HepG2 (cell line): ENCODE measurements around the gene RECQL. TPM values are rescaled to one million over a fixed set of nuclear protein-coding genes. Genes with fewer than 3 reads are reported as not detected.

Experiments used
- BATF2 ChIP-seq: sonication (generic); formaldehyde crosslinking; IDR thresholded peaks from 2 replicates; pipeline ENCODE4 v1.8.0; 2022; ENCODE audit warnings: mild to moderate bottlenecking, missing genetic modification reagents, moderate library complexity
- LCORL ChIP-seq, 2 experiments: fragments of 450-650 bp in 1 of 2; sonication (generic) in 1 of 2; formaldehyde crosslinking in 1 of 2; IDR thresholded peaks; 2 replicates each; pipeline versions ENCODE4 v1.5.0 to v1.6.1; 2017 to 2020; ENCODE audit warnings: antibody characterized with exemption in 1 of 2, missing genetic modification reagents in 1 of 2
- MBD4 ChIP-seq: IDR thresholded peaks from 2 replicates; pipeline ENCODE4 v1.6.1; 2012; ENCODE audit warnings: low read length, inconsistent platforms, borderline replicate concordance
- MTA1 ChIP-seq: sonication (generic); formaldehyde crosslinking; IDR thresholded peaks from 2 replicates; pipeline ENCODE4 v1.4.0; 2020; ENCODE audit warnings: missing genetic modification reagents, mild to moderate bottlenecking, borderline replicate concordance
- NFATC3 ChIP-seq: sonication (generic); formaldehyde crosslinking; IDR thresholded peaks from 2 replicates; pipeline ENCODE4 v1.5.1; 2020; ENCODE audit warnings: mild to moderate bottlenecking, missing genetic modification reagents
- SAFB2 ChIP-seq: sonication (generic); formaldehyde crosslinking; IDR thresholded peaks from 2 replicates; pipeline ENCODE4 v1.5.1; 2020; ENCODE audit warnings: missing genetic modification reagents, low read depth, mild to moderate bottlenecking, borderline replicate concordance
- SALL2 ChIP-seq: sonication (generic); formaldehyde crosslinking; IDR thresholded peaks from 2 replicates; pipeline ENCODE4 v1.8.1; 2023; ENCODE audit warnings: mild to moderate bottlenecking, missing genetic modification reagents, inconsistent platforms
- ZBTB49 ChIP-seq: sonication (generic); formaldehyde crosslinking; IDR thresholded peaks from 2 replicates; pipeline ENCODE4 v1.4.0; 2020; ENCODE audit warnings: missing genetic modification reagents, borderline replicate concordance
- ZNF20 ChIP-seq: sonication (generic); formaldehyde crosslinking; IDR thresholded peaks from 2 replicates; pipeline ENCODE4 v1.4.0; 2020; ENCODE audit warnings: mild to moderate bottlenecking, moderate library complexity, missing genetic modification reagents
- ZNF329 ChIP-seq: sonication (generic); formaldehyde crosslinking; IDR thresholded peaks from 2 replicates; pipeline ENCODE4 v1.9.0; 2021; ENCODE audit warnings: low read depth, mild to moderate bottlenecking, missing genetic modification reagents
- ZNF33A ChIP-seq: sonication (generic); formaldehyde crosslinking; IDR thresholded peaks from 2 replicates; pipeline ENCODE4 v1.5.1; 2020; ENCODE audit warnings: missing genetic modification reagents, mild to moderate bottlenecking, moderate library complexity, borderline replicate concordance
- ZNF430 ChIP-seq: sonication (generic); formaldehyde crosslinking; IDR thresholded peaks from 2 replicates; pipeline ENCODE4 v1.9.0; 2021; ENCODE audit warnings: mild to moderate bottlenecking, missing genetic modification reagents
- ZNF879 ChIP-seq: sonication (generic); formaldehyde crosslinking; IDR thresholded peaks from 2 replicates; pipeline ENCODE4 v1.8.1; 2023; ENCODE audit warnings: missing genetic modification reagents
- ZSCAN20 ChIP-seq: sonication (generic); formaldehyde crosslinking; IDR thresholded peaks from 2 replicates; pipeline ENCODE4 v1.4.0; 2020; ENCODE audit warnings: missing genetic modification reagents, mild to moderate bottlenecking, borderline replicate concordance
- polyA plus RNA-seq, 8 experiments: library from polyadenylated mRNA; depleted of rRNA in 3 of 8; stranded (reverse) in 7 of 8; unstranded in 1 of 8; fragments of >200 nt; fragmentation: Illumina TruSeq in 4 of 8; extraction: Trizol in 4 of 8; gene quantifications; 2 replicates each; pipeline versions ENCODE4 v1.2.1 to v1.2.3, GENCODE V29; 2011 to 2016; ENCODE audit warnings: low read depth in 4 of 8, missing spikeins in 1 of 8, mixed read lengths in 1 of 8; ENCODE audit not compliant: insufficient read depth in 1 of 8
- total RNA-seq, 5 experiments: library from RNA; depleted of rRNA; stranded (reverse); fragments of >200 nt; fragmentation: Illumina TruSeq; extraction: Trizol; gene quantifications; 2 replicates each; pipeline ENCODE4 v1.2.3, GENCODE V29; 2016; ENCODE audit warnings: low read depth in 1 of 5
- TF ChIP-seq, protein P1 (sequence below): sonication (generic); formaldehyde crosslinking; IDR thresholded peaks from 2 replicates; pipeline ENCODE4 v1.4.0; 2020; ENCODE audit warnings: missing genetic modification reagents, mild to moderate bottlenecking, borderline replicate concordance
- TF ChIP-seq, protein P2 (sequence below): sonication (generic); formaldehyde crosslinking; IDR thresholded peaks from 2 replicates; pipeline ENCODE4 v1.8.1; 2023; ENCODE audit warnings: mild to moderate bottlenecking, moderate library complexity, missing genetic modification reagents
- TF ChIP-seq, protein P3 (sequence below): sonication (generic); formaldehyde crosslinking; IDR thresholded peaks from 2 replicates; pipeline ENCODE4 v1.5.0; 2020; ENCODE audit warnings: mild to moderate bottlenecking, missing genetic modification reagents

RECQL gene
- total and polyA plus RNA-seq, 2 of the 13 experiments (the other 11 are each of a cell fraction or from before 2014, with no cell fraction given), result 7.2 to 41.5 TPM

DNA sequence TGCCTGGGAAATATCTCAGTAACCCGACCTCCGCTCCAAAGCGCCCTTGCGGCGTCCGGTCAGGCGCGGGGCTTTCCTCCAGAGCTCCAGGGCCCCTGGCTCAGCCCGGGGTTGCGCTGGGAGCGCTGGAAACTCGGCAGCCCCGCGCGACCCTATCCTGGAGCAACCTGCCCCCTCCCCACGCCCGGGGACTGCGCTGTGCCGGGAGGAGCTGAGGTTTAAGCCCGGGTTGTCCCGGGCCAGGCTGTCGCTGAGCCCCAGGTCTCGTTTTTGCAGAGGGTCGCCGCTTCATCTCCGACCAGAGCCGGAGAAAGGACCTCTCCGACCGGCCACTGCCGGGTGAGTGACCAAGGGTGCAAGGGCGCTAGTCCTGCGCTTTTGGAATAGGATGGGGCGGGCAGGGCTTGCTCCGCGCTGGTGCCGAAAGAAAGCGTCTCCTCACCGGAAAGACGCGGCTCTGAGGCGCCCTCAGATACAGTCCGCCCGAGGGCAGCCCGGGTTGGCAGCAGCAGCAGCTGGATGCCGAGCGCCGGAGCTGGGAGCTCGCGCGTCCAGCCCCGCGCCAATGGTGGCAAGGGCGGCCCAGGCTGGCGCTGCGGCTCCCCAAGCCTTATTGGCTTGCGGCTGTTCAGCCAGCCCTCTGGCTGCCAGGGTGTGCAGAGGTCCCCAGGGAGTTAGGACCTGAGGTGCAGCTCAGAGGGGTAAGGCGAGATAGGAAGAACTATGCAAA, 26.2 kb upstream of the RECQL start (continued):
- TF ChIP-seq, protein P1, sequence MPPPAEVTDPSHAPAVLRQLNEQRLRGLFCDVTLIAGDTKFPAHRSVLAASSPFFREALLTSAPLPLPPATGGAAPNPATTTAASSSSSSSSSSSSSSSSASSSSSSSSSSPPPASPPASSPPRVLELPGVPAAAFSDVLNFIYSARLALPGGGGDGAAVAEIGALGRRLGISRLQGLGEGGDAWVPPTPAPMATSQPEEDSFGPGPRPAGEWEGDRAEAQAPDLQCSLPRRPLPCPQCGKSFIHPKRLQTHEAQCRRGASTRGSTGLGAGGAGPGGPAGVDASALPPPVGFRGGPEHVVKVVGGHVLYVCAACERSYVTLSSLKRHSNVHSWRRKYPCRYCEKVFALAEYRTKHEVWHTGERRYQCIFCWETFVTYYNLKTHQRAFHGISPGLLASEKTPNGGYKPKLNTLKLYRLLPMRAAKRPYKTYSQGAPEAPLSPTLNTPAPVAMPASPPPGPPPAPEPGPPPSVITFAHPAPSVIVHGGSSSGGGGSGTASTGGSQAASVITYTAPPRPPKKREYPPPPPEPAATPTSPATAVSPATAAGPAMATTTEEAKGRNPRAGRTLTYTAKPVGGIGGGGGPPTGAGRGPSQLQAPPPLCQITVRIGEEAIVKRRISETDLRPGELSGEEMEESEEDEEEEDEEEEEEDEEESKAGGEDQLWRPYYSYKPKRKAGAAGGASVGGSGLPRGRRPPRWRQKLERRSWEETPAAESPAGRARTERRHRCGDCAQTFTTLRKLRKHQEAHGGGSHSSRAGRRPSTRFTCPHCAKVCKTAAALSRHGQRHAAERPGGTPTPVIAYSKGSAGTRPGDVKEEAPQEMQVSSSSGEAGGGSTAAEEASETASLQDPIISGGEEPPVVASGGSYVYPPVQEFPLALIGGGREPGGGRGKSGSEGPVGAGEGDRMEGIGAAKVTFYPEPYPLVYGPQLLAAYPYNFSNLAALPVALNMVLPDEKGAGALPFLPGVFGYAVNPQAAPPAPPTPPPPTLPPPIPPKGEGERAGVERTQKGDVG (CRISPR knock-in tag), result no peak
- no peak for TF ChIP-seq ZNF20 (CRISPR knock-in tag)
- no peak for TF ChIP-seq ZSCAN20
- no peak for TF ChIP-seq MBD4
- no peak for TF ChIP-seq SALL2 (CRISPR knock-in tag)
- TF ChIP-seq ZBTB49 (CRISPR knock-in tag), result no peak
- TF ChIP-seq ZNF329 (CRISPR knock-in tag), result no peak
- no peak for TF ChIP-seq LCORL (IDR thresholded peaks at IDR 0.05)
- no peak for TF ChIP-seq LCORL (CRISPR knock-in tag; IDR thresholded peaks at IDR 0.05)
- TF ChIP-seq ZNF430, result no peak
- no peak for TF ChIP-seq SAFB2 (CRISPR knock-in tag)
- TF ChIP-seq ZNF879, result no peak
- no peak for TF ChIP-seq BATF2 (CRISPR knock-in tag)
- TF ChIP-seq ZNF33A, result no peak
- TF ChIP-seq, protein P2, sequence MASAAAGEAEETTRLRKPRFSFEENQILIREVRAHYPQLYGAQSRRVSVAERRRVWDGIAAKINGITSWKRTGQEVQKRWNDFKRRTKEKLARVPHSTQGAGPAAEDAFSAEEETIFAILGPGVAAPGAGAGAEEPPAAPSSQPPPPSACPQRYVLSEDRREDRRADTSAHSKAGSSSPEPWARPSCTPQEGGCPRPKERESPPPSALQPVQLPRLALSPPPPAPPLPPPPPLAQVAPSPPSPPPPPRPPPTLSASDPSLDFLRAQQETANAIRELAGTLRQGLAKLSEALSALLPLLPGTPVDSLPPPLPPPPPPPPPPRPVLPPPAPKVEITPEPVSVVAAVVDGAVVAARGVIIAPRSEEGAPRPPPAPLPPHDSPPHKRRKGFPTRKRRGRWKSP (CRISPR knock-in tag), result peak; percentile 80
- 0 out of 2 replicates have a peak, but pooled peaks have one; percentile 24 for TF ChIP-seq MTA1 (CRISPR knock-in tag)
- TF ChIP-seq, protein P3, sequence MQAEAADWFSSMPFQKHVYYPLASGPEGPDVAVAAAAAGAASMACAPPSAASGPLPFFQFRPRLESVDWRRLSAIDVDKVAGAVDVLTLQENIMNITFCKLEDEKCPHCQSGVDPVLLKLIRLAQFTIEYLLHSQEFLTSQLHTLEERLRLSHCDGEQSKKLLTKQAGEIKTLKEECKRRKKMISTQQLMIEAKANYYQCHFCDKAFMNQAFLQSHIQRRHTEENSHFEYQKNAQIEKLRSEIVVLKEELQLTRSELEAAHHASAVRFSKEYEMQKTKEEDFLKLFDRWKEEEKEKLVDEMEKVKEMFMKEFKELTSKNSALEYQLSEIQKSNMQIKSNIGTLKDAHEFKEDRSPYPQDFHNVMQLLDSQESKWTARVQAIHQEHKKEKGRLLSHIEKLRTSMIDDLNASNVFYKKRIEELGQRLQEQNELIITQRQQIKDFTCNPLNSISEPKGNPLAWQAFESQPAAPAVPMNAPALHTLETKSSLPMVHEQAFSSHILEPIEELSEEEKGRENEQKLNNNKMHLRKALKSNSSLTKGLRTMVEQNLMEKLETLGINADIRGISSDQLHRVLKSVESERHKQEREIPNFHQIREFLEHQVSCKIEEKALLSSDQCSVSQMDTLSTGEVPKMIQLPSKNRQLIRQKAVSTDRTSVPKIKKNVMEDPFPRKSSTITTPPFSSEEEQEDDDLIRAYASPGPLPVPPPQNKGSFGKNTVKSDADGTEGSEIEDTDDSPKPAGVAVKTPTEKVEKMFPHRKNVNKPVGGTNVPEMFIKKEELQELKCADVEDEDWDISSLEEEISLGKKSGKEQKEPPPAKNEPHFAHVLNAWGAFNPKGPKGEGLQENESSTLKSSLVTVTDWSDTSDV (CRISPR knock-in tag), result no peak
- no peak for TF ChIP-seq NFATC3 (CRISPR knock-in tag)
